Stimulated activated CD4-positive, alpha-beta T cell treated with anti-CD3 and anti-CD28 coated beads, Interleukin-2, amount 100 ng/mL, for 48 hours (primary cell): ENCODE data around the gene LGI1.
A peak's percentile ranks its signal among the peaks of the same experiment; 100 is the strongest.
"Not testable (repeated sequence)": the region's sequence is repeated elsewhere in the genome, so short reads cannot be mapped to it uniquely, and the experiment has no call there.

Experiments
- DNase-seq, 2 donors: peaks; one replicate each; pipeline ENCODE4 v3.0.0-alpha.2; 2020

LGI1 gene

DNA sequence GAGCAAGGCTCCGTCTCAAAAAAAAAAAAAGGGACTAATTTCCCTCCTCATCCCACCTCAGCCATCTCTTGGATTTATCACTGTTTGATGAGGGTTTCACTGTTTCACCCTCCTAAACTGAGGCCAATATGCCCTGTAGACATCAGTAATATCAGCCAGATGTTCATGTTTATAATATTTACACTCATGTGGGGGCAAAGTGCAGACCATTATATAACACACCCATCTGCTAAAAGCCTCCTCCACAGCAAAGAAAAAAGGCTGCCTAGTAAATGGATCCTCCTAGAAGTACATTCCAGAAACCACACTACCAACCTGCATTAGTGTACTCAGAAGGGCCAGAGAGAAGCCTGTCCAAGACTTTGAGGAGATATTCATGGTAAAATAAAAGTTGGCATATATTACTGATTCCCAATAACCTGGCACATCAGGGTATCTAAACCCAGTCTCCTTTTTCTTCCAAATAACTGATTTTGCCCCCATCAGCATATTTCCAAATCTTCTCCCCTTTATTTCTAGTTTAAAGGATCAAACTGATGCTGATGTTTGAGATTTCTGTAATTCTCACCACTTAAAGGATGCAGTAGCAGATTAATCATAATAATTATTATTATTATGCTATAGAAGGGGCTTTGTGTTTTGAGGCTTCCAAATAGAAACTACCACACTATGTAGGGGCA is 55.1 kb downstream of the LGI1 start:
- no peak for DNase-seq

DNA sequence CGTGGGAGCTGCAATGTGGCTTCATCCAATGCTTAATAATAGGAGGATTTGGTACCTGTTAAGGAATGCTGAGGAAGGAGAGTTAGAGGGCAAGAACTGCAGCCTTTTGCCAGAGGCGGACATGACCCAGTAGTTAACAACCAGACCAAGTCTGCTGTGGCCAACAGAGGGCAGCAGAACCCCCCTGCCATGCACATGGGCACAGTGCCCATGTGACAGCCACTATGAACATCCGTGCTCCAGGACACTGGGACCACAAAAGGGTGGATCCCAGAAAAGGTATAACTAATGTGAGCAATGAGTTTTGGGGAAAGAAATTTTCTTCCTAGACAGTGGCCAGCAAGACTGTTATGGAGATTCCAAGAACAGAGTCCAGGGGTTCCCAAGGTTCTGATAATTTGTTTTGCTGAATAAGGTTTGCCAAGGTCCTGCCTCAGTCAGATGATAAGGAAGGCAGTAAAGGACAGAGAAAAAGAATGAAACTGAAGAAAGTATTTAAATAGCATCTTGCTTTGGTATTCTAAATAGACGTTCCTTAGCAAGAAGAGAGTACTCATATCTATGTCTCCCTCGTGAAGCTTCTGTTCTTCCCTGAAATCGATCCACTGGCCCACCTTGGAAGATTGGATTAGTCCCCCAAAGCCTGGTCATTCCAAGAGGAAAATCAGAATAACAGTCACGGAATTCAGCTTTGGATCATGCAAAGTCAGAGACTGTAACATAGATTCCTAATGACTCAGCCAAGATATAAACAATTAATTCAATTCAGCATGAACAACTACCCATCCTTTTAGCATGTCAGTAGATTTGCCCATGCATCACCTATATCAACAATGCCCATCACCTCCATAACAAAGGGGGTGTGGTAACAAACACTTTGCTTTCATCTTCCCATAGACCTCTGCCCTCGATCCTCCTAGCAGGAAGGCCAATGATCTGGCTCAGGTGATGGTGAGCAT is 56.0 kb downstream of the LGI1 start:
- peak; percentile 44 to 48 for DNase-seq

DNA sequence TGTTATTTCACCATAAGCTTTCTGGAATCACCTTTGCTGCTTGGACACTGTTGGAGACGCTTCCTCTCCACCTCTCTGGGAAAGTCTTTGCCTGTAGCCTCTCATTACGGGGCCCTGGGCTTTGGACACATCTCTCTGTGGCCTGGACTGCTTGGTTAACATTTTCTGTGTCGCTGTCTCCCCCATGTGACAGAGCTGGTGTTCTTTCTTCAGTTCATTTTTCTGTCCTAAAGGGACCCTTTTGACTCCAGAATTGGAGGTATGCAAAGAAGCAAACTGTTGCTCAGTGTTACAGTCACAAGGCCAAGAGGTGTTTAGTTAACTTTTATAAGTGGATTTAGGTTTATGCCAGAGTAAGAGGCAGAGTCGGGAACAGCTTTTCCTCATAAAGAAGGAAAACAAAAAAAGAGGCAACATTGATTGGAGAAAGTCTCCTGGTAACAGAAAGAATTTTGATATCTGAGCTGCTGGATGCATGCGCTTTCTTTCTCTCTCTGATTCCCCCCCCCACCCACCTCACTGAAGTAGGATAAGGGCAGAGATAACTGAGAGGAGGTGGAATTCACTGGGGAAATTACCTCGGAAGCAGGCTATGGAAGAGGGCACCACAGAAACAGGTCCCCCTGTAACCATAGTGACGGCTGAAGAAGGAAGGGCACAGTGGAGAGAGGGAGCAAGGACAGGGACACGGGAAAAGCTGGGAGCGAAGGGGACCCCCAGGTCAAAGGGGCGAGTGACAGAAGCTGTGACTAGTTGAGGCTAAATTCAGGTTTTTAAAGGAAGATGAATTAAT is 57.8 kb downstream of the LGI1 start:
- DNase-seq, result no peak

DNA sequence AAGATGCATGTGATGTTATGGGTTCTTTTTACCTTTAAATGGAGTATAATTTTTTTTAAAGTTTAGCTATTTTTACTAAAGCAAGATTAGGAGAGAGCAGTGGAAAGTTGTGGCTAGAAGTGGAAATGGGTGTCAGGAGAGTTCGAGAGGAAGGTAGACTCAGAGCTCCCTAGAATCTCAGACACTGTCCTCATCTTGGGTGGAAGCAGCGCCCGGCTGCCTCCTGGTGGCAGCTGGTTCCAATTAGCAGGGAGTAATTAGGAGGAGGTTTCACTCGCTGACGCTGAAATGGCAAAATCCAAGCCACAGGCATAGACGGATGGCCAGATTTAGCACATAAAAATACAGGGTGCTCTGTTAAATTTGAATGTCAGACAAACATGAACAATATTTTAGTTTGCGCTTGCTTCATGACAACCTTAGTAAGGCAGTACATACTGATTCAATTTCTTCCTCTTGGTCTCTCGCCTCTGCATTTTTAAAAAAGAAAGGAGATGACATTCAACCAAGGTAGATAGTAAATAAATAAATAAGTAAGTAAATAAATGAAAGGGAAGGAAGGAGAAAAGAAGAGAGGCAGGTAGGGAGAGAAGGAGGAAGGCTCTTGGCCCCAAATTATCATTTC is 58.5 kb downstream of the LGI1 start:
- peak; percentile 30 to 34 for DNase-seq

DNA sequence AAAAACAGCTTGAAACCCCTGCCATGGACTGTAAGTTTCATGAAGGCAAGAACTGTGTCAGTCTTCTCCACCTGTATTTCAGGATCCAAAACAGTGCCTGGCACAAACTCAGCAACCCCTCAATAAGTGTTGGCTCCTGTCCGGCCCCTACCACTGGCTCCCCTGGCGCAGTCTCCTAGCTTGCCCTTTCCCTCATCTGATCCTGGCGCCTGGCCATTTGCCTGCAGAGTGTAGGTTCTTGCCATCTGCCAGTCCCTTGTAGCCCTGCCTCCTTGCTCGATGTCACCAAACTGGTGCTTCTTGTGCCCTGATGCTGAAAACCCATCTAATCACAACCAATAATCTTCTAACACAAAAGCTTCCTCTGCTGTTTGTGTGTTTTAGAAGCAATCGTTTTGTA is 60.4 kb downstream of the LGI1 start:
- no peak for DNase-seq

DNA sequence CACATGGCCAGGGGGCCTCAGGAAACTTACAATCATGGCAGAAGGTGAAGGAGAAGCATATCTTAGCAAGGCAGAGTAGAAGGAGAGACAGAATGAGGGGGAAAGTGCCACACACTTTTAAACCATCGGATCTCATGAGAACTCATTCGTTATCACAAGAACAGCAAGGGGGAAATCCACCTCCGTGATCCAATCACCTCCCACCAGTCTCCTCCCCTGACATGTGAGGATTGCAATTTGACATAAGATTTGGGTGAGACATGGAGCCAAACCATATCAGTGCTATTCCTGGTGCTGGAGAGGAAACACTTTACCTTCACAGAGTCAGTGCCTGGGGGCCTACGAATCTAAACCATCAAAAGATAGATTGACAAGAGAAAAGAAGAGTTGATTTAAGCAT is 61.8 kb downstream of the LGI1 start:
- DNase-seq, result no peak

DNA sequence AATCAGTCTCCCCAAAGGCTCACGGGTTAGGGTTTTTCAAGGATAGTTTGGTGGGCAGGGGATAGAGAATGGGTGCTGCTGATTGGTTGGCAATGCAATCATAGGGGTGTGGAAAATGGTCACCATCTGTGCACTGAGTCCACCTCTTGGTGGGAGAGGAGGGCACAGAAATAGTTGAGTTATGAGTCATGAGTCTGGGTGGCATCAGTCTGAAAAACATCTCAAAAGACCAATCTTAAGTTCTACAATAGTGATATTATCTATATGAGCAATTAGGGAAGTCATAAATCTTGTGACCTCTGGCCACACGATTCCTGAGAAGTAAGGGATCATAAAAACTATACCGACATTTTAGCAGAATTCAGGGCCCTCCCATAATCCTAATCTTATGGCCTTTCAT is 62.7 kb downstream of the LGI1 start:
- no peak for DNase-seq

DNA sequence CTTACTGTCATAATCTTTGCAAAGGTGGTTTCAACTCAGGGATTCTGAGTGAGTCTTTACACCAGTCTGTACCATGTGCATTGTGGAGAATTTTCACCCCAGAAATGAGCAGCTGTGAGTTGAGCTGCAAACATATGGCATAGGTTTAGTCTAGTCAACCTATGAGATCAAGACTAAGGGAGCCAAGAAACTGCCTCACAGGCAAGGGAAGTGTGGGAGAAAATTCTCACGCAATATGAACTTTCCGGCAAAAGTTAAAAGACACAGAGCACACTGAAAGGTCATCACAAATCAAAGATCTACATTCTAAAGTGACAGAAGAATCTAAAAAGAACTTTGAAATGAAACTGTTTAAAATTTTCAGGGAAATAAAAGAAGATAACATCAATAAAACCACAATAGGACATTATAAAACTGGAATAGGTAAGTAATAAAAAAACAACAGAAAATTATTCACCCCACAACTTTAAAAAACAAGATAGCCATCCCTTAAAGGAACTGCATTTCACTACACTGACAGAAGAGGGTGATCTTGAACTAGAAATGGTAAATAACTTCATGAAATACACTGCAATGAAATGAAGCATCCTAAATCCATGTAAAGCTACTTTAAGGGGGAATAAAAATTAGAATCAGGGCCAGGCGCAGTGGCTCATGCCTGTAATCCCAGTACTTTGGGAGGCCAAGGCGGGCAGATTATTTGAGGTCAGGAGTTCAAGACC is 63.5 kb downstream of the LGI1 start:
- no peak for DNase-seq

DNA sequence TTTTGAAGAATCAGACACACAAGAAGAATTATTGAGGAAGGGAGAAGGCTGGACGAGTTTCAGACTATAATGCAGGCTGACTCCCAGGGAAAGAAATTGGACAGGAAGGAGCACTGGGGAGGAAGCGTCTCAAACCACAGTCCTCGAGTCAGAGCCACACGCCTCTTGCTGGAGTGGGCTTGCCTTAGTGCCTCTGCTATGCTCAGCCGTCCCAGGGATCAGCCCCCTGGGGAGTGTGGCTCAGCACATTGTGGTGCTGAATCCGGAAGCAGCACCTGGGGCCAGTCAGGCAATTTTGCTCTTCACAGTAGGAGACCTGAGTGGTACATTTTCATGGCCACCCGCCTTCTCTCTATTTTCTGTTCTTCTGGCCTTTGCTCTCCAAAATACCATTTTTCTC is 68.6 kb downstream of the LGI1 start:
- DNase-seq, result no peak

DNA sequence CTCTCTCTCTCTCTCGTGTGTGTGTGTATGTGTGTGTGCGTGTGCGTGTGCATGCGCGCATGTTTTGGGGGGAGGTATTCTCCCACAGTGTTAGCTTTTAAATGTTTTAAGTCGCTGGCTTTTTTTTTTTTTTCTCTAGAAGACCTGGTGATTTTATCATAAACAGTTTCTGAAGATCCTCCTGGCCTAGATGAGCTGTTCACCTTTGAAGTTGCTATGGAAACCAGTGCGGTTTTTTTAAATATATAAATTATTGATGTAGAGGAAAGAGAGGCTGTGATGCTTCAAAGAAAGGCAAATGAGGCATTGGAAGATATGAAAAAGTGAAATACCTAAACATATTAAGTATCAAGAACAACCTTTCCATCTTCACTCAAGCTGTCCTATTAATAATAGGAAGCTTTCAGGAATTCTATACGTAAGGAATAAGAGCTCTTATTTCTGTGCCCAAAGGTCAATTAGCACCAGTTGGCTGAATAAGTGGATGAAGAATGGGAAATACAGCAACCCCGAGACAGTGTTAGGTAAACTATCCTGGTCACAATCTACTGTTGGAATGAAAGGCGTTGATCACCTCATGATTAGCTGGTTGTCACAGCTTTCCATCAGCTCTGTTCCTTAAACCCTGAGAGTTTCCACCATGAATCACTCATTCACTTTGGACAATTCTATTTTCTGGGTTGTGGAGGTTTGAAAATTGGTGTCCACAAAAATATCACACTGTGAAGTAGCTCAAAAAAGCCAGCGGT is 69.5 kb downstream of the LGI1 start:
- no peak for DNase-seq

DNA sequence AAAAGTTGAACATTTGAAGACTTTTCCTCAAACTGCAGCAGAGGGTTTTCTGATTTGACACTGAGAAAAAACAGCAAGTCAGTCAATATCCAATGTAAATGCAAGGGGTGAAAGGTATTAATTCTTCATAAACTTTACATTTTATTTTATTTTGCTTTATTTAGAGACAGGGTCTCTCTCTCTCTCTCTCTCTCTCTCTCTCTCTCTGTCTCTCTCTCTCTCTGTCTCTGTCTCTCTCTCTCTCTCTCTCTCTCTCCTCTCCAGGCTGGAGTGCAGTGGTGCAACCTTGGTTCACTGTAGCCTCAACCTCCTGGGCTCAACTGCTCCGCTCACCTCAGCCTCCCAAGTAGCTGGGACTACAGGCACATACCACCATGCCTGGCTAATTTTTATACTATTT is 73.3 kb downstream of the LGI1 start:
- not testable (repeated sequence) for DNase-seq

DNA sequence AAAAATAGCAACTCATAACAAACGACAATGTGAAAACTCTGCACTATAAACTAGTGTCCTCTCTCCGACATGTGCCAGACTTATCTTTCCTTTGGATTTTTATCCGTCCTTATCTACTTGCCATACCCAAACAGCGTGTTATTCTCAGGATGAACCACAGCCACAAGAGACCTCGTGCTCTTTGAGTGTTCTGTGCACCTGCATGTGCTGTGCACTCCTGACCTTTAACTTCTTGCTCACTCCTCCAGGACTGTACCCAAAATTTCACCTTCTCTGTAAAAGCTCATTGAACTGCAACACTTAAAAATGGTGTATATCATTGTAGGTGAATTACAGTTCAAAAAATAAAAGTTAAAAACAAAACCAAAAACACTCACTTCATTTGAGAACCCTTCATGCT is 78.0 kb downstream of the LGI1 start:
- no peak for DNase-seq

DNA sequence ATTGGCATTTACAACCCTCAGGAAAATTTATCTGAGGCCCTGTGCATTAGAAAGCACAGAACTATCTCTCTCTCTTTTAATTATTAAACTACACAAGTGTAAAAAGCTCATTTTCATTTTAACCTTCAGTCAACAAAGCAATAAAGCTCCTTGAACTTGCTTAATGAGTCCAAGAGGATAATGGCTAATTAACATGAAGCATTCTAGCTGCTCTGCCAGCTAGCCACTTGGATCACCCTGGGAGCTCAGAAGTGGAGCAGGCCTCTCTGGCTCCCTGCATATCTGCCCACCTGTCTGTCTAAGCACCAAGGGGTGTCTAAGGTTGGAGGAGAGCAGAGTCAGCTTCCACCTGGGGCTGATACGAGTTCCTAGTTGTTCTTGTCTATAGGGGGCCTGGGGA is 80.1 kb downstream of the LGI1 start:
- no peak for DNase-seq

DNA sequence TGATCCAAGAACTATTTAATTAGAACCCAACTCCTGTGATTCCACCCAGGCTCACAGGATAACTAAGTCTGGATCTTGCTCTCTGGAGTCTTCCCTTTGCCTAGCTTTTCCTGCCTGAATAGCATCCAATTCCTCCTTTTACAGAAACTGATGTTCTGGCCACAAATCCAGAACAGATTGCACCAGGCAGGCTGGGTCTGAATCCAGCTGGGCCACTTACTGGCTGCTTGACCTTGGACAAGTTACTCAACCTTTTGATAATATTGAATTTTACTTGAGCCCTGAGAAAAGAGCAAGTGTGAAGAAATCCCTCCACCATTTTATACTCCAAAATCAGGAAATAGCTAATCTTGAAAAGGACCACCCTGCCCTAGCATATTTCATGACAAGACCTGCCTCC is 80.5 kb downstream of the LGI1 start:
- DNase-seq, result no peak

DNA sequence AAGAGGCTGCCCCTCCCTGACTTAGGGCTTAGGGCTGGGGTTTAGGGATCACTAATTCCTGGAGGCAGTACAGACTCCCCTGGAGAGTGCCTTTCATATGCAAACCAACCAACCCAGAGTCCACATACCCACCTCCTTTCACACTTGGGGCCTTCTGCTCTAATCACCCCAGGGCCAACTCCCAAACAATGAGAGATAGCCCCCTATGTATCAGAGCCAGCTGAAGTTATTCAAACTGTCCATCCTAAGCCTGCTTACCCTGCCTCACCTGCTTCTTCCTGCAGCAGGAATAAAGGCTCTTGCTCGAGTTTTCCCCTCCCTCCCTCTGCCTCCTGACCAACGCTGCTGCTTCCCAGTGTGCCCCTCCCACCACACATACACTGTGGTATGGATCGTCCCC is 84.2 kb downstream of the LGI1 start:
- DNase-seq, result no peak

DNA sequence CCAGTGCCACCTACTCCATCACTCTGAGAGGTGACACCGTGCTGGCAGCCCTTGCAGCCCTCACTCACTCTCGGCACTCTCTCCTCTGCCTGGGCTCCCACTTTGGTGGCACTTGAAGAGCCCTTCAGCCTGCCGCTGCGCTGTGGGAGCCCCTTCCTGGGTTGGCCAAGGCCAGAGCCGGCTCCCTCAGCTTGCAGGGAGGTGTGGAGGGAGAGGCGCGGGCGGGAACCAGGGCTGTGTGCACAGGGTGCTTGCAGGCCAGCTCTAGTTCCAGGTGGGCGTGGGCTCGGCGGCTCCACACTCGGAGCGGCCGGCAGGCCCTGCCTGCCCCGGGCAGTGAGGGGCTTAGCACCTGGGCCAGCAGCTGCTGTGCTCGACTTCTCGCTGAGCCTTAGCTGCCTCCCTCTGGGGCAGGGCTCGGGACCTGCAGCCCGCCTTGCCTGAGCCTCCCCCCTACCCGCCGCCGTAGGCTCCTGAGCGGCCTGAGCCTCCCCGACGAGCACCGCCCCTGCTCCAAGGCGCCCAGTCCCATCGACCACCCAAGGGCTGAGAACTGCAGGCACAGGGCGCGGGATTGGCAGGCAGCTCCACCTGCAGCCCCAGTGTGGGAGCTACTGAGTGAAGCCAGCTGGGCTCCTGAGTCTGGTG is 87.4 kb downstream of the LGI1 start:
- DNase-seq, result no peak
